ENCODE results near the gene ARHGEF4. TPM values are rescaled to one million over a fixed set of nuclear protein-coding genes. Genes with fewer than 3 reads are reported as not detected.
A peak's percentile ranks its signal among the peaks of the same experiment; 100 is the strongest.

The ARHGEF4 gene
- total and polyA plus RNA-seq, 2 donors: 2.9 to 6.5 TPM

GRCh38 chr2:130829015-130829414 is 7.7 kb upstream of the ARHGEF4 start:
- WGBS: 98% methylated on average over 10 of the region's 10 CpGs
- Histone ChIP-seq H3K27ac (ENCODE audit: low read depth in 1 of 2, low read length in 1 of 2) (no peak overlapping the region), H3K9me3 (ENCODE audit: control insufficient read depth in 2 of 2, insufficient read depth in 1 of 2, low read length in 1 of 2) (no peaks in the 10 kb centered on the region), H3K27me3 (ENCODE audit: control insufficient read depth in 2 of 2, insufficient read depth in 1 of 2, low read length in 1 of 2) (peaks cover 0 to under 1% of the 10 kb centered on the region in 2 donors), H3K4me3 (ENCODE audit: low read length in 2 of 2) (no peak overlapping the region), H3K4me1 (ENCODE audit: control insufficient read depth in 2 of 2, insufficient read depth in 2 of 2, low read length in 2 of 2) (no peaks in the 10 kb centered on the region), H3K36me3 (ENCODE audit: control insufficient read depth in 2 of 2, insufficient read depth in 2 of 2, low read length in 1 of 2) (no peaks in the 10 kb centered on the region)
- no peak for DNase-seq (ENCODE audit: low read depth in 6 of 9, low spot score in 9 of 9)

DNA sequence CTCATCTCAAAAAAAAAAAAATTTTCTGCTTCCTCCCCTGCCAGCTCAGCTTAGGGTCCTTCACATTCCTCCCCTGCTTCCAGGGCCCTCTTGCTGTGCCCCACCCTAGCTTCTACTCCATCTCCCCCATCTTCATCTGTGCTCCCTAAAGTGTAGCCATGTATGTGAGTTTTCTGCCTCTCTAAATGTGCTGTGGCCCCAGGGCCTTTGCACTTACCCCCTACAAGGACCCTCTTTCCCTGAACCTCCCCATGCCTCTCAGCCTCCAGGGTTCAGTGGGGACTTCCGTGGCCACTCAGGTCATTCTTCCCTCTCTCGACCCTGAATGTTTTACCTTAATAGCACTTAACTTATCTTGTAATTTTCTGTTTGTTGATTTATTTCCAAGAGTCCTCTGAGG is 6.2 kb upstream of the ARHGEF4 start:
- 94% methylated on average over 2 of the region's 2 CpGs for WGBS

DNA sequence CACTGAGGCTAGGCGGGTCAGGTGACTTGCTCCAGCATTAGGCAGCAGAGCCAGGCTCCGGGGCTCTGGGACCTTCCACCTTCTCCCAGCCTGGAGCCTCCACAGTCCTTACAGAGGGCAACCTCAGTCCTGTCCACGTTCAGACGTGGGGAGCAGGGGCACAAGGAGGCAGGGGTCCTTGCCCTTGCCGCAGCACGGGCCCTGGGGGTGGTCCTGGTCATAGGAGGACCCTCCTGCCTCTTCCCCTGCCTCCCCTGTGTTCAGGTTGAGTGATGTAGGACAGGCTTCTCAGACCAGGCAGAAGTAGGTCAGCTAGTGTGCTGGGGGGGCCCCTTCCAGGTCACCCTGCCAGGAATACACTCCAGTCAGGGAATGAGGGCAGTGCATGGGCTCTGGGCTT is 5.4 kb upstream of the ARHGEF4 start:
- H3K27me3 ChIP-seq (ENCODE audit: control insufficient read depth in 2 of 2, insufficient read depth in 1 of 2, low read length in 1 of 2): peaks cover 9 to 22% of the 10 kb centered on the region in 2 donors
- no peaks in the 10 kb centered on the region for H3K36me3 ChIP-seq (ENCODE audit: control insufficient read depth in 2 of 2, insufficient read depth in 2 of 2, low read length in 1 of 2)
- H3K4me3 ChIP-seq (ENCODE audit: low read length in 2 of 2): no peak overlapping the region
- no peaks in the 10 kb centered on the region for H3K9me3 ChIP-seq (ENCODE audit: control insufficient read depth in 2 of 2, insufficient read depth in 1 of 2, low read length in 1 of 2)
- DNase-seq (ENCODE audit: low read depth in 6 of 9, low spot score in 9 of 9): no peak
- no peaks in the 10 kb centered on the region for H3K4me1 ChIP-seq (ENCODE audit: control insufficient read depth in 2 of 2, insufficient read depth in 2 of 2, low read length in 2 of 2)
- 82% methylated on average over 6 of the region's 6 CpGs for WGBS
- H3K27ac ChIP-seq (ENCODE audit: low read depth in 1 of 2, low read length in 1 of 2): no peak overlapping the region

More for the DNA sequence above, 6.2 kb upstream of the ARHGEF4 start:
- H3K4me3 ChIP-seq (ENCODE audit: low read length in 2 of 2): no peak overlapping the region
- DNase-seq (ENCODE audit: low read depth in 6 of 9, low spot score in 9 of 9): no peak
- H3K4me1 ChIP-seq (ENCODE audit: control insufficient read depth in 2 of 2, insufficient read depth in 2 of 2, low read length in 2 of 2): no peaks in the 10 kb centered on the region
- no peaks in the 10 kb centered on the region for H3K9me3 ChIP-seq (ENCODE audit: control insufficient read depth in 2 of 2, insufficient read depth in 1 of 2, low read length in 1 of 2)
- no peak overlapping the region for H3K27ac ChIP-seq (ENCODE audit: low read depth in 1 of 2, low read length in 1 of 2)
- H3K36me3 ChIP-seq (ENCODE audit: control insufficient read depth in 2 of 2, insufficient read depth in 2 of 2, low read length in 1 of 2): no peaks in the 10 kb centered on the region
- H3K27me3 ChIP-seq (ENCODE audit: control insufficient read depth in 2 of 2, insufficient read depth in 1 of 2, low read length in 1 of 2): peaks cover 2 to 14% of the 10 kb centered on the region in 2 donors

DNA sequence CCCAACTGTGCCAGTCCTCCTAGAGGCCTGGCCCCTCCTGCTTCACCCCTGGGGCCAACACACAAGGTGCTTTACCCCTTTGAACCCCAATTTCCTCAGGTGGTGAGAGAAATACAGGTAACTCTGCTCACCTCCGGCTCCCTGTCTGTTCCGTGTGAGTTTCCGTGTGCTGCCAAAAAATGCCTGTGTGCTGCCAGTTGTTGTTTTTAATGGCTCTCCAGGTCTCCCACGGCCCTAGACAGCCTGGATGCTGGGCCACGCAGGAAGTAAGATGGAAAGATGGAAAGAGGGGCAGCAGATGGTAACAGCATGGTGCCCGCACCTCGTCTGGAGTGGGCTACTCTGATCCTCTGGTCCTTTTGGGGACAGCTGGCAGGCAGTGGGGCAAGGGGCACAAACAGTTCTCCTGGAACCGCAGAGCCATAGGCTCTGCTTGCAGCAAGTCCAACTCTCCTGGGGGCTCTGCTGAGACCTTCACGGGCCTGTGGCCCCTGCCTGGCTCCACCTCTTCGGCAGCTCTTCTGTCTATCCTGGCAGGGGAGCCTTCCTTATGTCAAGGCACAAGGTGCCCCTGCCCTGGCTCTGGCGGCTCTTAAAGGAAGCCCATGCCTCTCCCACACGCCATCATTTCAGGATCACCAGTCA is 4.3 kb upstream of the ARHGEF4 start:
- WGBS: 88% methylated on average over 12 of the region's 12 CpGs
- no peaks in the 10 kb centered on the region for H3K9me3 ChIP-seq (ENCODE audit: control insufficient read depth in 2 of 2, insufficient read depth in 1 of 2, low read length in 1 of 2)
- peaks cover 19 to 33% of the 10 kb centered on the region in 2 donors for H3K27me3 ChIP-seq (ENCODE audit: control insufficient read depth in 2 of 2, insufficient read depth in 1 of 2, low read length in 1 of 2)
- DNase-seq (ENCODE audit: low read depth in 6 of 9, low spot score in 9 of 9): no peak
- H3K4me3 ChIP-seq (ENCODE audit: low read length in 2 of 2): no peak overlapping the region
- no peaks in the 10 kb centered on the region for H3K36me3 ChIP-seq (ENCODE audit: control insufficient read depth in 2 of 2, insufficient read depth in 2 of 2, low read length in 1 of 2)
- no peaks in the 10 kb centered on the region for H3K4me1 ChIP-seq (ENCODE audit: control insufficient read depth in 2 of 2, insufficient read depth in 2 of 2, low read length in 2 of 2)
- no peak overlapping the region for H3K27ac ChIP-seq (ENCODE audit: low read depth in 1 of 2, low read length in 1 of 2)

DNA sequence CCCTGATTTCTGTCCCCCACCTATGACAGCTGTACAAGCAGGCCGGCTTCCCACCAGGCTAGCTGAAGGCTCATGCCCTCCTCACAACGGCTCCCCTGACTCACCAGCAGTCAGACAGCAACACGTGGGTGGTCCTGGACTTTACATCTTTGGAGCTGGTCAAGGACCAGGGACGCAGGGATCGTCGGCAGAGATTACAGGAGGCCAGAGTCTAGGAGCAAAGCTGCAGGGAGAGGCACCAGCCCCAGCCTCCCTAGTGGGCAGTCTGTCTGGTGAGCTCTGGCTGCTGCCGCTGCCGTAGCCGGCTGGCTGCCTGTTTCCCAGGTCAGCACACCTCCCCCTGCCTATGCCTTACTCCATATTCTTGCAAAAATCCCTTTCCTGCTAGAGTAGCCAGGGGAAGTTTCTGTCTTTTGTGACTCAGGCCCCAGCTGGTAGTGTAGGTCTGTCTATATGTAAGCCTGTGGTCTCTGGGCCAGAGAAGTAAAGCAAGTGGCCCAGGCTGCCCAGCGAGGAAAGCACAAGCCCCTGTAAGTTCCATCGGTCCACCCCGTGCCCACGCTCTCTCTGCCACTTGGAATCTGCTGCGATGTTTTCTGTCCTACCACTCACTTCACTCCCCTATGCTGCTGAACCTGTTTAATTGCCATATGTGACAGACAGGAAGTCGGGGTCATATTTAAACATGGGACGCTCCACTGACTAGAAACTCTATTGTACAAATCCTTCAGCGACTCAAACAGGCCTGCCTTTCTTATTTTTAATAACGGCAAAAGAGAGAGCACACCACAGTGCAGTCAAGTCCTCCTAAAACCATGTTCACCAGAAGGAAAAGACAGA is 2.4 kb upstream of the ARHGEF4 start:
- no peaks in the 10 kb centered on the region for H3K4me1 ChIP-seq (ENCODE audit: control insufficient read depth in 2 of 2, insufficient read depth in 2 of 2, low read length in 2 of 2)
- no peak for DNase-seq (ENCODE audit: low read depth in 6 of 9, low spot score in 9 of 9)
- peaks cover 27 to 50% of the 10 kb centered on the region in 2 donors for H3K27me3 ChIP-seq (ENCODE audit: control insufficient read depth in 2 of 2, insufficient read depth in 1 of 2, low read length in 1 of 2)
- no peak overlapping the region for H3K4me3 ChIP-seq (ENCODE audit: low read length in 2 of 2)
- H3K27ac ChIP-seq (ENCODE audit: low read depth in 1 of 2, low read length in 1 of 2): no peak overlapping the region
- no peaks in the 10 kb centered on the region for H3K36me3 ChIP-seq (ENCODE audit: control insufficient read depth in 2 of 2, insufficient read depth in 2 of 2, low read length in 1 of 2)
- WGBS: 84% methylated on average over 18 of the region's 18 CpGs
- H3K9me3 ChIP-seq (ENCODE audit: control insufficient read depth in 2 of 2, insufficient read depth in 1 of 2, low read length in 1 of 2): no peaks in the 10 kb centered on the region

DNA sequence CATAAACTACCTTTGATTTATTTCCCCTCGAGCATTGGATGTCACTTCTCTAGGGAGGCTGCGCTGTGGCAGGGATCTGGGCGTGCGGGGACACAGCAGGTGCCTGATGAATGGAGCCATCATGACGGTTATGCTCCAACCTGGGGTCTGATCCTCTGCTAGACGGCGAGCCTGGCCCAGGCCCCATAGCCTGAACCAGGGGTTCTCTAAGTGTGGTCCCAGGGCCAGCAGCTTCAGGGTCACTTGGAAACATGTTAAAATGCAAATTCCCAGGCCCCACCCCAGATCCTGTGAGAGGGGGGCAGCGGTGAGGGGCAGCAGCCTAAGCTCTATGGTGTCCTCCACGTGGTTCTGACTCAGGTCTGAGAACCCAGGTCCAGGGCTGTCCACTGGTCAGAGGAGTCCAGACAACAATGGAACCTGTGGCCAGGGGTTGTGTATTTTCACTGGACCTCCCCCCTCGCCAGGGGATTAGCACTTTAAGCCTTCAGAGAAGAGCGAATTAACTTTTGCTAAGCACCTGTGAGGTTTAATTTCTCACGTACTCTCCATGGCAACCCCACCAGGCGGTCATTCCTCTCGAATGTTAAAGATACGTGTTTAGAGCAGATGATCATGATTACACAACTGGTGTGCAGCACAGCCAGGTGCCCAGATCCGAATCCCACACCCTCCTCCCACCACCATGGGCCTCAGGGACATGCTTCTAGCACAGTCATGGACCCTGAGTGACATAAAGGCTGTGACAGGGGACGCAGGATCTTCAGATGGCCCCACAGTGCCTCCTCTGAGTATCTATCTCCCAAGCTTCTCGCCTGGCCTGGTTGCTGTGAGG is 1.6 kb upstream of the ARHGEF4 start:
- DNase-seq (ENCODE audit: low read depth in 6 of 9, low spot score in 9 of 9): no peak
- no peak overlapping the region for H3K4me3 ChIP-seq (ENCODE audit: low read length in 2 of 2)
- H3K36me3 ChIP-seq (ENCODE audit: control insufficient read depth in 2 of 2, insufficient read depth in 2 of 2, low read length in 1 of 2): no peaks in the 10 kb centered on the region
- WGBS: 91% methylated on average over 18 of the region's 18 CpGs
- peaks cover 27 to 54% of the 10 kb centered on the region in 2 donors for H3K27me3 ChIP-seq (ENCODE audit: control insufficient read depth in 2 of 2, insufficient read depth in 1 of 2, low read length in 1 of 2)
- H3K4me1 ChIP-seq (ENCODE audit: control insufficient read depth in 2 of 2, insufficient read depth in 2 of 2, low read length in 2 of 2): no peaks in the 10 kb centered on the region
- H3K9me3 ChIP-seq (ENCODE audit: control insufficient read depth in 2 of 2, insufficient read depth in 1 of 2, low read length in 1 of 2): no peaks in the 10 kb centered on the region
- H3K27ac ChIP-seq (ENCODE audit: low read depth in 1 of 2, low read length in 1 of 2): no peak overlapping the region

DNA sequence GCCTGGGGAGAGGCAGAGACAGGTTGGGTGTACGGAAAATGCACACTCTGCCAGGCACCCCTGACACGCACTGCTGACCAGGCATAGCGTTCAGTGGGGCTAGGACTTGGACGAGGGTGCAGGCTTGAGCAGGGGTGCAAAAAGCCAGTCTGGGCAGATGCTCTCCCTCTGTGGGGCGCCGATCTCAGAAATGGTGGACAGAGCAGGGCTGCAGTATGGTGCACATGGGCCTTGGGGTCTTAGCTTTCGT is 1.0 kb upstream of the ARHGEF4 start:
- WGBS: 96% methylated on average over 7 of the region's 7 CpGs
- no peak overlapping the region for H3K4me3 ChIP-seq (ENCODE audit: low read length in 2 of 2)
- peaks cover 27 to 57% of the 10 kb centered on the region in 2 donors for H3K27me3 ChIP-seq (ENCODE audit: control insufficient read depth in 2 of 2, insufficient read depth in 1 of 2, low read length in 1 of 2)

GRCh38 chr2:130837175-130837810 is 579 bp downstream of the ARHGEF4 start:
- 9% methylated on average over 53 of the region's 53 CpGs for WGBS
- Histone ChIP-seq H3K27me3 (ENCODE audit: control insufficient read depth in 2 of 2, insufficient read depth in 1 of 2, low read length in 1 of 2) (peaks cover 27 to 57% of the 10 kb centered on the region in 2 donors), H3K4me1 (ENCODE audit: control insufficient read depth in 2 of 2, insufficient read depth in 2 of 2, low read length in 2 of 2) (no peaks in the 10 kb centered on the region)

More for the DNA sequence above, 1.0 kb upstream of the ARHGEF4 start:
- Histone ChIP-seq H3K36me3 (ENCODE audit: control insufficient read depth in 2 of 2, insufficient read depth in 2 of 2, low read length in 1 of 2) (no peaks in the 10 kb centered on the region), H3K9me3 (ENCODE audit: control insufficient read depth in 2 of 2, insufficient read depth in 1 of 2, low read length in 1 of 2) (no peaks in the 10 kb centered on the region), H3K27ac (ENCODE audit: low read depth in 1 of 2, low read length in 1 of 2) (no peak overlapping the region), H3K4me1 (ENCODE audit: control insufficient read depth in 2 of 2, insufficient read depth in 2 of 2, low read length in 2 of 2) (no peaks in the 10 kb centered on the region)
- DNase-seq (ENCODE audit: low read depth in 6 of 9, low spot score in 9 of 9): no peak

More at GRCh38 chr2:130837175-130837810, 579 bp downstream of the ARHGEF4 start:
- no peak for DNase-seq (ENCODE audit: low read depth in 6 of 9, low spot score in 9 of 9)
- no peaks in the 10 kb centered on the region for H3K9me3 ChIP-seq (ENCODE audit: control insufficient read depth in 2 of 2, insufficient read depth in 1 of 2, low read length in 1 of 2)
- H3K4me3 ChIP-seq (ENCODE audit: low read length in 2 of 2): peak overlapping the region in 1 of 2 donors; percentile 31
- no peak overlapping the region for H3K27ac ChIP-seq (ENCODE audit: low read depth in 1 of 2, low read length in 1 of 2)
- H3K36me3 ChIP-seq (ENCODE audit: control insufficient read depth in 2 of 2, insufficient read depth in 2 of 2, low read length in 1 of 2): no peaks in the 10 kb centered on the region

All from thymus (tissue), 11 donors.